Measurements from ENCODE around the gene TBC1D22A. TPM values are rescaled to one million over a fixed set of nuclear protein-coding genes. Genes with fewer than 3 reads are reported as not detected.

TBC1D22A gene
- total RNA-seq, 1 experiment from 2014 or later = 20.9 TPM

- Histone ChIP-seq H3K27ac (ENCODE audit: low read depth, low read length) (no peak overlapping the region), H3K9ac (ENCODE audit: low read length) (no peak overlapping the region), H3K9me3 (ENCODE audit: control insufficient read depth in 1 of 2, insufficient read depth in 1 of 2, low read depth in 1 of 2, low read length in 2 of 2) (no peaks in the 10 kb centered on the region), H4K20me1 (ENCODE audit: insufficient read depth) (no peaks in the 10 kb centered on the region), H3K36me3 (ENCODE audit: control insufficient read depth in 1 of 2, insufficient read depth in 2 of 2, low read length in 2 of 2) (no peaks in the 10 kb centered on the region), H3K79me2 (ENCODE audit: insufficient read depth, low read length) (no peaks in the 10 kb centered on the region), H3K4me2 (ENCODE audit: low read length) (no peak overlapping the region), H2AFZ (ENCODE audit: low read depth, low read length, poor library complexity, severe bottlenecking) (no peak overlapping the region), H3K9me2 (ENCODE audit: insufficient read depth) (no peaks in the 10 kb centered on the region), H3K4me1 (ENCODE audit: control insufficient read depth in 1 of 2, insufficient read depth in 2 of 2, low read length in 2 of 2) (no peaks in the 10 kb centered on the region), H3K27me3 (ENCODE audit: insufficient read depth, low read length) (no peaks in the 10 kb centered on the region), H3K4me3 (replicated peaks in 1 of 2; ENCODE audit: low read depth in 1 of 2, low read length in 2 of 2) (no peak overlapping the region)
- DNase-seq (ENCODE audit: low read depth, low spot score) (no peak), ATAC-seq (no peak)
- no peak for TF ChIP-seq EZH2 (IDR thresholded peaks at IDR 0.05)
- TF ChIP-seq ZBTB33 (IDR thresholded peaks at IDR 0.05; ENCODE audit: extremely low read depth, insufficient replicate concordance, low read length) = no peak
- TF ChIP-seq CTCF (IDR thresholded peaks at IDR 0.05 in 2 of 3, conservative IDR thresholded peaks at IDR 0.05 in 1 of 3; ENCODE audit: borderline replicate concordance in 1 of 3, insufficient read depth in 1 of 3, low read depth in 2 of 3, low read length in 2 of 3) = no peak
- TF ChIP-seq JUND (IDR thresholded peaks at IDR 0.05) = no peak
- TF ChIP-seq POLR2AphosphoS5 (IDR thresholded peaks at IDR 0.05; ENCODE audit: low read depth, low read length) = no peak
- POLR2A ChIA-PET = no interaction called here
- no TSS peak for BruUV-seq (replicated peaks)
- RAD21 ChIA-PET (ENCODE audit: low non-redundant PET in 1 of 2, low total read pairs in 2 of 2, uncharacterized antibody in 2 of 2, unreplicated experiment in 2 of 2) = no interaction called here
- CTCF ChIA-PET = no interaction called here
- intact Hi-C loops (cut with micrococcal nuclease) = no loop called here
These were observed 294.5 kb downstream of the TBC1D22A start for GRCh38 chr22:47056776-47057470.
